HEK293 (cell line): ENCODE data around the gene TRIM24.

ENCODE experiments used
- KLF7 ChIP-seq: fragments of 450-650 bp; formaldehyde crosslinking; IDR thresholded peaks from 2 replicates; pipeline ENCODE4 v1.5.1; 2016; ENCODE audit warnings: missing biosample characterization, missing genetic modification characterization, borderline replicate concordance
- OVOL3 ChIP-seq: fragments of 450-650 bp; formaldehyde crosslinking; IDR thresholded peaks from 2 replicates; pipeline ENCODE4 v1.5.1; 2016; ENCODE audit warnings: missing biosample characterization, missing genetic modification characterization
- PBX3 ChIP-seq: sonication (generic); formaldehyde crosslinking; IDR thresholded peaks from 2 replicates; pipeline ENCODE4 v1.8.1; 2022; ENCODE audit warnings: mild to moderate bottlenecking, moderate library complexity, missing genetic modification reagents
- ZBTB1 ChIP-seq: fragments of 450-650 bp; formaldehyde crosslinking; IDR thresholded peaks from 2 replicates; pipeline ENCODE4 v1.5.1; 2016; ENCODE audit warnings: missing biosample characterization, missing genetic modification characterization
- ZBTB48 ChIP-seq: fragments of 450-650 bp; formaldehyde crosslinking; IDR thresholded peaks from 2 replicates; pipeline ENCODE4 v1.5.1; 2016; ENCODE audit warnings: missing biosample characterization, missing genetic modification characterization
- ZNF112 ChIP-seq: fragments of 450-650 bp; formaldehyde crosslinking; IDR thresholded peaks from 2 replicates; pipeline ENCODE4 v1.5.0; 2017; ENCODE audit warnings: missing biosample characterization, missing genetic modification characterization
- ZNF174 ChIP-seq: fragments of 450-650 bp; formaldehyde crosslinking; IDR thresholded peaks from 2 replicates; pipeline ENCODE4 v1.5.0; 2017; ENCODE audit warnings: missing biosample characterization, mild to moderate bottlenecking, missing genetic modification characterization
- ZNF19 ChIP-seq: fragments of 450-650 bp; formaldehyde crosslinking; IDR thresholded peaks from 2 replicates; pipeline ENCODE4; 2016; ENCODE audit warnings: missing biosample characterization, missing genetic modification characterization, low read depth
- ZNF426 ChIP-seq: fragments of 450-650 bp; formaldehyde crosslinking; IDR thresholded peaks from 2 replicates; pipeline ENCODE4 v1.5.1; 2017; ENCODE audit warnings: missing biosample characterization, missing genetic modification characterization, mild to moderate bottlenecking, inconsistent platforms, moderate library complexity
- ZNF692 ChIP-seq: fragments of 450-650 bp; formaldehyde crosslinking; IDR thresholded peaks from 2 replicates; pipeline ENCODE4 v1.5.1; 2016; ENCODE audit warnings: missing biosample characterization, missing genetic modification characterization
- TF ChIP-seq, protein P1 (sequence below): fragments of 450-650 bp; formaldehyde crosslinking; IDR thresholded peaks from 2 replicates; pipeline ENCODE4 v1.5.1; 2016; ENCODE audit warnings: missing biosample characterization, missing genetic modification characterization
- TF ChIP-seq, protein P2 (sequence below): fragments of 450-650 bp; formaldehyde crosslinking; optimal IDR thresholded peaks from 2 replicates; pipeline ENCODE3; 2016; ENCODE audit warnings: missing biosample characterization, mild to moderate bottlenecking, missing genetic modification characterization
- TF ChIP-seq, protein P3 (sequence below): fragments of 450-650 bp; formaldehyde crosslinking; IDR thresholded peaks from 2 replicates; pipeline ENCODE4 v1.5.0; 2017; ENCODE audit warnings: missing biosample characterization, missing genetic modification characterization, borderline replicate concordance
- TF ChIP-seq, protein P4 (sequence below): fragments of 450-650 bp; formaldehyde crosslinking; conservative IDR thresholded peaks from 2 replicates; pipeline ENCODE4 v1.5.1; 2016; ENCODE audit warnings: low read depth, missing biosample characterization, missing genetic modification characterization

GRCh38 chr7:138477581-138477980 lies 17.5 kb downstream of the TRIM24 start:
- TF ChIP-seq, protein P1, sequence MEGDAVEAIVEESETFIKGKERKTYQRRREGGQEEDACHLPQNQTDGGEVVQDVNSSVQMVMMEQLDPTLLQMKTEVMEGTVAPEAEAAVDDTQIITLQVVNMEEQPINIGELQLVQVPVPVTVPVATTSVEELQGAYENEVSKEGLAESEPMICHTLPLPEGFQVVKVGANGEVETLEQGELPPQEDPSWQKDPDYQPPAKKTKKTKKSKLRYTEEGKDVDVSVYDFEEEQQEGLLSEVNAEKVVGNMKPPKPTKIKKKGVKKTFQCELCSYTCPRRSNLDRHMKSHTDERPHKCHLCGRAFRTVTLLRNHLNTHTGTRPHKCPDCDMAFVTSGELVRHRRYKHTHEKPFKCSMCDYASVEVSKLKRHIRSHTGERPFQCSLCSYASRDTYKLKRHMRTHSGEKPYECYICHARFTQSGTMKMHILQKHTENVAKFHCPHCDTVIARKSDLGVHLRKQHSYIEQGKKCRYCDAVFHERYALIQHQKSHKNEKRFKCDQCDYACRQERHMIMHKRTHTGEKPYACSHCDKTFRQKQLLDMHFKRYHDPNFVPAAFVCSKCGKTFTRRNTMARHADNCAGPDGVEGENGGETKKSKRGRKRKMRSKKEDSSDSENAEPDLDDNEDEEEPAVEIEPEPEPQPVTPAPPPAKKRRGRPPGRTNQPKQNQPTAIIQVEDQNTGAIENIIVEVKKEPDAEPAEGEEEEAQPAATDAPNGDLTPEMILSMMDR (tag by site-specific recombination) = no peak
- TF ChIP-seq, protein P2, sequence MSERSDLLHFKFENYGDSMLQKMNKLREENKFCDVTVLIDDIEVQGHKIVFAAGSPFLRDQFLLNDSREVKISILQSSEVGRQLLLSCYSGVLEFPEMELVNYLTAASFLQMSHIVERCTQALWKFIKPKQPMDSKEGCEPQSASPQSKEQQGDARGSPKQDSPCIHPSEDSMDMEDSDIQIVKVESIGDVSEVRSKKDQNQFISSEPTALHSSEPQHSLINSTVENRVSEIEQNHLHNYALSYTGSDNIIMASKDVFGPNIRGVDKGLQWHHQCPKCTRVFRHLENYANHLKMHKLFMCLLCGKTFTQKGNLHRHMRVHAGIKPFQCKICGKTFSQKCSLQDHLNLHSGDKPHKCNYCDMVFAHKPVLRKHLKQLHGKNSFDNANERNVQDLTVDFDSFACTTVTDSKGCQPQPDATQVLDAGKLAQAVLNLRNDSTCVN (tag by site-specific recombination) = no peak
- TF ChIP-seq ZNF426 (tag by site-specific recombination) = no peak
- no peak for TF ChIP-seq OVOL3 (tag by site-specific recombination)
- TF ChIP-seq, protein P3, sequence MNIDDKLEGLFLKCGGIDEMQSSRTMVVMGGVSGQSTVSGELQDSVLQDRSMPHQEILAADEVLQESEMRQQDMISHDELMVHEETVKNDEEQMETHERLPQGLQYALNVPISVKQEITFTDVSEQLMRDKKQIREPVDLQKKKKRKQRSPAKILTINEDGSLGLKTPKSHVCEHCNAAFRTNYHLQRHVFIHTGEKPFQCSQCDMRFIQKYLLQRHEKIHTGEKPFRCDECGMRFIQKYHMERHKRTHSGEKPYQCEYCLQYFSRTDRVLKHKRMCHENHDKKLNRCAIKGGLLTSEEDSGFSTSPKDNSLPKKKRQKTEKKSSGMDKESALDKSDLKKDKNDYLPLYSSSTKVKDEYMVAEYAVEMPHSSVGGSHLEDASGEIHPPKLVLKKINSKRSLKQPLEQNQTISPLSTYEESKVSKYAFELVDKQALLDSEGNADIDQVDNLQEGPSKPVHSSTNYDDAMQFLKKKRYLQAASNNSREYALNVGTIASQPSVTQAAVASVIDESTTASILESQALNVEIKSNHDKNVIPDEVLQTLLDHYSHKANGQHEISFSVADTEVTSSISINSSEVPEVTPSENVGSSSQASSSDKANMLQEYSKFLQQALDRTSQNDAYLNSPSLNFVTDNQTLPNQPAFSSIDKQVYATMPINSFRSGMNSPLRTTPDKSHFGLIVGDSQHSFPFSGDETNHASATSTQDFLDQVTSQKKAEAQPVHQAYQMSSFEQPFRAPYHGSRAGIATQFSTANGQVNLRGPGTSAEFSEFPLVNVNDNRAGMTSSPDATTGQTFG (tag by site-specific recombination) = no peak
- TF ChIP-seq ZBTB1 = no peak
- TF ChIP-seq ZNF112 = no peak
- no peak for TF ChIP-seq PBX3 (CRISPR knock-in tag)
- no peak for TF ChIP-seq ZNF19 (tag by site-specific recombination)
- no peak for TF ChIP-seq KLF7 (tag by site-specific recombination)
- no peak for TF ChIP-seq ZNF692 (tag by site-specific recombination)
- no peak for TF ChIP-seq ZNF174 (tag by site-specific recombination)
- no peak for TF ChIP-seq ZBTB48
- TF ChIP-seq, protein P4, sequence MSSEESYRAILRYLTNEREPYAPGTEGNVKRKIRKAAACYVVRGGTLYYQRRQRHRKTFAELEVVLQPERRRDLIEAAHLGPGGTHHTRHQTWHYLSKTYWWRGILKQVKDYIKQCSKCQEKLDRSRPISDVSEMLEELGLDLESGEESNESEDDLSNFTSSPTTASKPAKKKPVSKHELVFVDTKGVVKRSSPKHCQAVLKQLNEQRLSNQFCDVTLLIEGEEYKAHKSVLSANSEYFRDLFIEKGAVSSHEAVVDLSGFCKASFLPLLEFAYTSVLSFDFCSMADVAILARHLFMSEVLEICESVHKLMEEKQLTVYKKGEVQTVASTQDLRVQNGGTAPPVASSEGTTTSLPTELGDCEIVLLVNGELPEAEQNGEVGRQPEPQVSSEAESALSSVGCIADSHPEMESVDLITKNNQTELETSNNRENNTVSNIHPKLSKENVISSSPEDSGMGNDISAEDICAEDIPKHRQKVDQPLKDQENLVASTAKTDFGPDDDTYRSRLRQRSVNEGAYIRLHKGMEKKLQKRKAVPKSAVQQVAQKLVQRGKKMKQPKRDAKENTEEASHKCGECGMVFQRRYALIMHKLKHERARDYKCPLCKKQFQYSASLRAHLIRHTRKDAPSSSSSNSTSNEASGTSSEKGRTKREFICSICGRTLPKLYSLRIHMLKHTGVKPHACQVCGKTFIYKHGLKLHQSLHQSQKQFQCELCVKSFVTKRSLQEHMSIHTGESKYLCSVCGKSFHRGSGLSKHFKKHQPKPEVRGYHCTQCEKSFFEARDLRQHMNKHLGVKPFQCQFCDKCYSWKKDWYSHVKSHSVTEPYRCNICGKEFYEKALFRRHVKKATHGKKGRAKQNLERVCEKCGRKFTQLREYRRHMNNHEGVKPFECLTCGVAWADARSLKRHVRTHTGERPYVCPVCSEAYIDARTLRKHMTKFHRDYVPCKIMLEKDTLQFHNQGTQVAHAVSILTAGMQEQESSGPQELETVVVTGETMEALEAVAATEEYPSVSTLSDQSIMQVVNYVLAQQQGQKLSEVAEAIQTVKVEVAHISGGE (tag by site-specific recombination) = no peak
